Heart left ventricle (tissue), 13 donors: ENCODE measurements around the gene POLR1F.

Experiments used
- POLR2A ChIP-seq, 2 donors: fragments of 450-650 bp; IDR thresholded peaks; one replicate each; pipeline ENCODE4 v1.6.1; 2017; ENCODE audit warnings: antibody characterized with exemption in 2 of 2, mild to moderate bottlenecking in 2 of 2, moderate library complexity in 2 of 2
- TF ChIP-seq, protein P1 (sequence below), 12 donors: fragments of 200-600 bp; sonication (generic) in 4 of 12; IDR thresholded peaks; one replicate each; pipeline versions ENCODE4 v1.5.0 to v1.8.0; 2018 to 2022; ENCODE audit warnings: antibody characterized with exemption in 12 of 12, mild to moderate bottlenecking in 5 of 12
- donor health status: ischemic (EF 13 %, LVEDD 7.1; RV severe dilation, severe dysfunction).
- donor health status: DM: no; HTN: yes; CAD: no.
- donor health status: DM: no; HTN: no; CAD: no.
- donor health status: ischemic (EF 25% LVEDD 6.9; RV normal size, moderate dysfunction).
- donor health status: ischemic (EF 25% LVEDD 5.7; RV mildly dilated, moderate dysfunction).
- donor health status: ischemic (EF 35%, LVEDD 5.7; RV mildly dilated, moderate dysfunction).
- donor health status: nonischemic (EF 11% LVEDD 7.7; RV severe dilation, severe dysfunction).
- donor health status: DM: yes; HTN: yes; CAD: no.
- donor health status: PGD.
- donor health status: ischemic (EF 29% LVEDD 5.4; RV normal size, mild dysfunction).
- donor health status: nonischemic (EF 23%, LVEDD 6.1; RV moderate dilation, normal function).

DNA sequence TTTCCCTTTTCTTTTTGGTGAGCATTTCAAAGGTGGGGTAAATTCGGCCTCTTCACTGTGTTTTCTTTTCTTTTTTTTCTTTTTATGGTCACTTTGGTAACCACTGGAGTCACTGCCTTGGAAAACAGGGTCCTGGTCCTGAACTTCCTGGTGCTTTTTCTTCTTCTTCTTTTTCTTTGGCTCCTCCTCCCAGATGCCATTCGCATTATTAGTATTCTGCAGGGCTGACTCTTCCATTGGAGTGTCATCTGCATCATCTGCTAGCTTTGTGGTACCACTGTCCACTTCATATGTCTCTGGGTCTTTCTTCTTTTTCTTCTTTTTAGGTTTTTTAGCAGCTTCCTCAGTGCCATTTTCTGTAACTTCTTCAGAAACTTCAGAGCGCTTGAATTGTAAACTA, 10.5 kb downstream of the POLR1F start:
- TF ChIP-seq, protein P1, sequence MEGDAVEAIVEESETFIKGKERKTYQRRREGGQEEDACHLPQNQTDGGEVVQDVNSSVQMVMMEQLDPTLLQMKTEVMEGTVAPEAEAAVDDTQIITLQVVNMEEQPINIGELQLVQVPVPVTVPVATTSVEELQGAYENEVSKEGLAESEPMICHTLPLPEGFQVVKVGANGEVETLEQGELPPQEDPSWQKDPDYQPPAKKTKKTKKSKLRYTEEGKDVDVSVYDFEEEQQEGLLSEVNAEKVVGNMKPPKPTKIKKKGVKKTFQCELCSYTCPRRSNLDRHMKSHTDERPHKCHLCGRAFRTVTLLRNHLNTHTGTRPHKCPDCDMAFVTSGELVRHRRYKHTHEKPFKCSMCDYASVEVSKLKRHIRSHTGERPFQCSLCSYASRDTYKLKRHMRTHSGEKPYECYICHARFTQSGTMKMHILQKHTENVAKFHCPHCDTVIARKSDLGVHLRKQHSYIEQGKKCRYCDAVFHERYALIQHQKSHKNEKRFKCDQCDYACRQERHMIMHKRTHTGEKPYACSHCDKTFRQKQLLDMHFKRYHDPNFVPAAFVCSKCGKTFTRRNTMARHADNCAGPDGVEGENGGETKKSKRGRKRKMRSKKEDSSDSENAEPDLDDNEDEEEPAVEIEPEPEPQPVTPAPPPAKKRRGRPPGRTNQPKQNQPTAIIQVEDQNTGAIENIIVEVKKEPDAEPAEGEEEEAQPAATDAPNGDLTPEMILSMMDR (IDR thresholded peaks at IDR 0.05) = no peak
- no peak for TF ChIP-seq POLR2A (IDR thresholded peaks at IDR 0.05)
